Activated CD4-positive, alpha-beta T cell treated with anti-CD3 and anti-CD28 coated beads for 36 hours (primary cell): ENCODE data around the gene GOLGA5. TPM values are rescaled to one million over a fixed set of nuclear protein-coding genes. Genes with fewer than 3 reads are reported as not detected.
"Not testable (repeated sequence)": the region's sequence is repeated elsewhere in the genome, so short reads cannot be mapped to it uniquely, and the experiment has no call there.

Source experiments
- ATAC-seq: fragments of 200-7000 bp; cut with Tn5 transposase; one replicate; pipeline ENCODE4 v1.10.0; 2021; ENCODE audit warnings: mild to moderate bottlenecking, moderate library complexity
- CTCF ChIA-PET: fragments of 350-600 bp; sonication (Branson Sonifier 250); formaldehyde crosslinking; loops from one replicate; lab custom pipeline; 2021; ENCODE audit warnings: antibody characterized with exemption; lab: Charles Lee
- POLR2A ChIA-PET: fragments of 350-600 bp; sonication (Branson Sonifier 250); formaldehyde crosslinking; loops from one replicate; lab custom pipeline; 2021; ENCODE audit warnings: antibody characterized with exemption, inconsistent platforms; lab: Charles Lee
- DNase-seq: peaks from one replicate; pipeline ENCODE4 v3.0.0-alpha.2; 2020
- H3K27ac Mint-ChIP-seq: one replicate; pipeline ENCODE4 v1.8.0; 2021; ENCODE audit warnings: mixed read lengths
- H3K27me3 Mint-ChIP-seq: one replicate; pipeline ENCODE4 v1.8.0; 2021; ENCODE audit warnings: mixed read lengths
- H3K36me3 Mint-ChIP-seq: one replicate; pipeline ENCODE4 v1.8.0; 2021; ENCODE audit warnings: low read depth, mixed read lengths
- H3K4me1 Mint-ChIP-seq: one replicate; pipeline ENCODE4 v1.8.0; 2021; ENCODE audit warnings: mixed read lengths
- H3K4me3 Mint-ChIP-seq: one replicate; pipeline ENCODE4 v1.8.0; 2021; ENCODE audit warnings: mild to moderate bottlenecking, moderate library complexity, mixed read lengths
- H3K9me3 Mint-ChIP-seq: one replicate; pipeline ENCODE4 v1.8.0; 2021; ENCODE audit warnings: low read depth, mixed read lengths
- intact Hi-C, 2 experiments: fragments of 100-400 bp; cut with DNase I in 1 of 2; cut with micrococcal nuclease in 1 of 2; formaldehyde crosslinking; loops; one replicate each; pipeline versions ENCODE4 v1.14.2 to v1.15.1; 2022 to 2024; cut with DNase I, micrococcal nuclease
- total RNA-seq, 2 experiments: library from RNA; stranded (reverse); gene quantifications; one replicate each; pipeline ENCODE4 v1.2.3, GENCODE V29; 2021

Gene GOLGA5
- total RNA-seq, 2 experiments from 2014 or later: 20.3 to 23.5 TPM

- Mint-ChIP-seq H3K4me3 (no peak overlapping the region), H3K36me3 (peaks cover 33% of the 10 kb centered on the region), H3K27me3 (no peaks in the 10 kb centered on the region), H3K4me1 (peaks cover 65% of the 10 kb centered on the region), H3K9me3 (peaks cover 3% of the 10 kb centered on the region), H3K27ac (no peak overlapping the region)
- DNase-seq (no peak), ATAC-seq (no peak)
- POLR2A ChIA-PET: no interaction called here
- intact Hi-C loops: loop anchor here in 1 of 2 experiments (10.0 kb wide), 1 partner anchor 233 kb away; no protein-coding TSS in a partner anchor
- CTCF ChIA-PET: interaction anchor here (1.2 kb wide), 1 partner anchor 316 kb away, joined by 5 read pairs; no protein-coding TSS in a partner anchor
These were observed 4.0 kb downstream of the GOLGA5 start for GRCh38 chr14:92797935-92798653.

GRCh38 chr14:92798811-92799210 lies 4.7 kb downstream of the GOLGA5 start:
- Mint-ChIP-seq H3K4me1 (peaks cover 64% of the 10 kb centered on the region), H3K27ac (no peak overlapping the region), H3K27me3 (no peaks in the 10 kb centered on the region), H3K4me3 (no peak overlapping the region), H3K9me3 (peaks cover under 1% of the 10 kb centered on the region), H3K36me3 (peaks cover 38% of the 10 kb centered on the region)
- no peak for DNase-seq
- no peak for ATAC-seq
- CTCF ChIA-PET: interaction anchor here (1.2 kb wide), 1 partner anchor 315 kb away, joined by 5 read pairs; no protein-coding TSS in a partner anchor
- POLR2A ChIA-PET: no interaction called here
- intact Hi-C loops: loop anchor here in 1 of 2 experiments (10.0 kb wide), 1 partner anchor 234 kb away; no protein-coding TSS in a partner anchor

GRCh38 chr14:92800012-92800411 lies 5.9 kb downstream of the GOLGA5 start:
- Mint-ChIP-seq H3K27me3 (no peaks in the 10 kb centered on the region), H3K4me1 (peaks cover 66% of the 10 kb centered on the region), H3K4me3 (peak overlapping the region; percentile 0), H3K36me3 (peaks cover 39% of the 10 kb centered on the region), H3K9me3 (no peaks in the 10 kb centered on the region), H3K27ac (no peak overlapping the region)
- POLR2A ChIA-PET: no interaction called here
- DNase-seq: no peak
- CTCF ChIA-PET: interaction anchor here (1.3 to 1.4 kb wide), 2 partner anchors 9 to 12 kb away, joined by 3 read pairs; no protein-coding TSS in a partner anchor
- intact Hi-C loops: no loop called here
- no peak for ATAC-seq

GRCh38 chr14:92800525-92800924 lies 6.4 kb downstream of the GOLGA5 start:
- POLR2A ChIA-PET: no interaction called here
- peaks cover 66% of the 10 kb centered on the region for H3K4me1 Mint-ChIP-seq
- H3K27ac Mint-ChIP-seq: no peak overlapping the region
- no peak for DNase-seq
- intact Hi-C loops: no loop called here
- CTCF ChIA-PET: interaction anchor here (0.9 to 1.4 kb wide), 3 partner anchors 9 to 116 kb away, joined by 3 read pairs; no protein-coding TSS in a partner anchor
- H3K9me3 Mint-ChIP-seq: no peaks in the 10 kb centered on the region
- no peak for ATAC-seq
- H3K27me3 Mint-ChIP-seq: no peaks in the 10 kb centered on the region
- peaks cover 43% of the 10 kb centered on the region for H3K36me3 Mint-ChIP-seq
- no peak overlapping the region for H3K4me3 Mint-ChIP-seq

GRCh38 chr14:92801917-92802316 lies 7.8 kb downstream of the GOLGA5 start:
- Mint-ChIP-seq H3K9me3 (no peaks in the 10 kb centered on the region), H3K4me3 (peak overlapping the region; percentile 3), H3K27ac (no peak overlapping the region), H3K27me3 (no peaks in the 10 kb centered on the region), H3K36me3 (peaks cover 49% of the 10 kb centered on the region), H3K4me1 (peaks cover 59% of the 10 kb centered on the region)
- ChIA-PET POLR2A (no interaction called here), CTCF (no interaction called here)
- DNase-seq (no peak), ATAC-seq (no peak)
- intact Hi-C loops: no loop called here

- CTCF ChIA-PET: no interaction called here
- H3K4me3 Mint-ChIP-seq: no peak overlapping the region
- ATAC-seq (no peak), DNase-seq (no peak)
- POLR2A ChIA-PET: no interaction called here
- H3K4me1 Mint-ChIP-seq: peaks cover 56% of the 10 kb centered on the region
- no peak overlapping the region for H3K27ac Mint-ChIP-seq
- H3K27me3 Mint-ChIP-seq: no peaks in the 10 kb centered on the region
- intact Hi-C loops: no loop called here
- no peaks in the 10 kb centered on the region for H3K9me3 Mint-ChIP-seq
- peaks cover 47% of the 10 kb centered on the region for H3K36me3 Mint-ChIP-seq
These were observed 8.6 kb downstream of the GOLGA5 start for GRCh38 chr14:92802678-92803077.

GRCh38 chr14:92813201-92813600 lies 19.1 kb downstream of the GOLGA5 start:
- intact Hi-C loops: no loop called here
- no peak overlapping the region for H3K27ac Mint-ChIP-seq
- no peak overlapping the region for H3K4me3 Mint-ChIP-seq
- no peak for DNase-seq
- ATAC-seq: no peak
- H3K4me1 Mint-ChIP-seq: no peaks in the 10 kb centered on the region
- peaks cover 28% of the 10 kb centered on the region for H3K36me3 Mint-ChIP-seq
- H3K27me3 Mint-ChIP-seq: no peaks in the 10 kb centered on the region
- ChIA-PET CTCF (interaction anchor here (0.8 kb wide), 1 partner anchor 15 kb away, joined by 3 read pairs; no protein-coding TSS in a partner anchor), POLR2A (interaction anchor here (0.8 kb wide), 1 partner anchor 308 kb away, joined by 3 read pairs; no protein-coding TSS in a partner anchor)
- H3K9me3 Mint-ChIP-seq: no peaks in the 10 kb centered on the region

GRCh38 chr14:92819011-92819597 lies 25.0 kb downstream of the GOLGA5 start:
- Mint-ChIP-seq H3K27me3 (no peaks in the 10 kb centered on the region), H3K36me3 (peaks cover 42% of the 10 kb centered on the region), H3K27ac (no peak overlapping the region), H3K9me3 (no peaks in the 10 kb centered on the region), H3K4me3 (no peak overlapping the region), H3K4me1 (no peaks in the 10 kb centered on the region)
- intact Hi-C loops: no loop called here
- POLR2A ChIA-PET: no interaction called here
- CTCF ChIA-PET: no interaction called here
- DNase-seq (no peak), ATAC-seq (no peak)

GRCh38 chr14:92819680-92820535 lies 25.8 kb downstream of the GOLGA5 start:
- POLR2A ChIA-PET, intact Hi-C loops, H3K4me3 Mint-ChIP-seq, H3K27ac Mint-ChIP-seq, DNase-seq, H3K9me3 Mint-ChIP-seq, H3K4me1 Mint-ChIP-seq, H3K27me3 Mint-ChIP-seq, CTCF ChIA-PET, ATAC-seq: not testable (repeated sequence)
- H3K36me3 Mint-ChIP-seq: peaks cover 48% of the 10 kb centered on the region

GRCh38 chr14:92820536-92820840 lies 26.4 kb downstream of the GOLGA5 start:
- H3K4me3 Mint-ChIP-seq, H3K27me3 Mint-ChIP-seq, intact Hi-C loops, H3K27ac Mint-ChIP-seq, POLR2A ChIA-PET, H3K9me3 Mint-ChIP-seq, DNase-seq, CTCF ChIA-PET, H3K4me1 Mint-ChIP-seq, ATAC-seq: not testable (repeated sequence)
- H3K36me3 Mint-ChIP-seq: peaks cover 44% of the 10 kb centered on the region

- Mint-ChIP-seq H3K27me3 (no peaks in the 10 kb centered on the region), H3K36me3 (peaks cover 24% of the 10 kb centered on the region), H3K27ac (no peak overlapping the region), H3K4me1 (no peaks in the 10 kb centered on the region), H3K4me3 (no peak overlapping the region), H3K9me3 (no peaks in the 10 kb centered on the region)
- POLR2A ChIA-PET: no interaction called here
- no peak for ATAC-seq
- intact Hi-C loops: no loop called here
- CTCF ChIA-PET: no interaction called here
- DNase-seq: no peak
These were observed 36.8 kb downstream of the GOLGA5 start for GRCh38 chr14:92830902-92831301.
